Upper lobe of right lung (tissue), 1 donor: ENCODE measurements around the gene BRMS1L. TPM values are rescaled to one million over a fixed set of nuclear protein-coding genes. Genes with fewer than 3 reads are reported as not detected.

ENCODE experiments used
- ATAC-seq: fragments of 200-7000 bp; cut with Tn5 transposase; one replicate; pipeline ENCODE4 v1.9.1; 2020; ENCODE audit warnings: mild to moderate bottlenecking, moderate library complexity
- DNase-seq: peaks from one replicate; pipeline ENCODE4 v3.0.0-alpha.2; 2020
- H3K27ac ChIP-seq: fragments of 200-600 bp; one replicate; pipeline ENCODE4 v1.8.0; 2022
- H3K27me3 ChIP-seq: fragments of 200-600 bp; one replicate; pipeline ENCODE4 v1.8.0; 2022; ENCODE audit warnings: mild to moderate bottlenecking
- H3K36me3 ChIP-seq: fragments of 200-600 bp; one replicate; pipeline ENCODE4 v1.8.0; 2022
- H3K4me1 ChIP-seq: fragments of 200-600 bp; one replicate; pipeline ENCODE4 v1.8.0; 2022
- H3K4me3 ChIP-seq: fragments of 200-600 bp; one replicate; pipeline ENCODE4 v1.8.0; 2022; ENCODE audit warnings: mild to moderate bottlenecking
- H3K9me3 ChIP-seq: fragments of 200-600 bp; one replicate; pipeline ENCODE4 v1.8.0; 2022
- intact Hi-C: fragments of 100-400 bp; cut with DNase I; formaldehyde crosslinking; loops from one replicate; pipeline ENCODE4 v1.11.0; 2022
- total RNA-seq: library from RNA; stranded (reverse); fragmentation: NEBNext Ultra II Directional; extraction: Animal tissue kit (Norgen Biotek cat#: 25700); gene quantifications from one replicate; pipeline ENCODE4 v1.2.1, GENCODE V29; 2021
- TF ChIP-seq, protein P1 (sequence below): fragments of 200-600 bp; IDR thresholded peaks from one replicate; pipeline ENCODE4 v1.8.0; 2022; ENCODE audit warnings: antibody characterized with exemption
- donor health status: DM: no; HTN: yes; CAD: no; lungs with severe emphysema.

The BRMS1L gene
- total RNA-seq, 1 donor from 2014 or later: 7.0 TPM

DNA sequence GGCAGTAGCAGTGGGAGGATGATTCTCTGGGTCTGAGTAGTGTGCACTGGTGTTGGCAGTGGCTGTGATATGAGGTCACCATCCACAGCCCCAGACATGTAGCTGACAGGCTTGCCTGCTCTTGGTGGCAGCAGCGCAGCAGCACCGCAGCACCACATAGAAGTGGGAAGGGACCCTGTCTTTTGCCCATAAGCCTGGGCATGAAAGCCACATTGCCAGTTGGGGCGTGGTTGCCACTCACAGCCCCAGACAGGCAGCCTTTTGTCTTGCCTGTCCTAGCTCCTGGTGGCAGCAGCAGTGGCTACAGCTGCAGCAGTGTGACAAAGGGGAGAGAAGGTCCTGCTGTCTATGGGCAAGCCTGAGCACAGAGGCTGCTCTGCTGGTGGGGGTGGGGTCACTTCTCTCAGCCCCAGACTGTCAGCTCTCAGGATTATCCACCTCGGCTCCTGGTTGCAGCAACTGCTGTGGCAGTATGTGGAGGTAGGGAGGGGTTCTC is 71.5 kb downstream of the BRMS1L start:
- TF ChIP-seq, protein P1, sequence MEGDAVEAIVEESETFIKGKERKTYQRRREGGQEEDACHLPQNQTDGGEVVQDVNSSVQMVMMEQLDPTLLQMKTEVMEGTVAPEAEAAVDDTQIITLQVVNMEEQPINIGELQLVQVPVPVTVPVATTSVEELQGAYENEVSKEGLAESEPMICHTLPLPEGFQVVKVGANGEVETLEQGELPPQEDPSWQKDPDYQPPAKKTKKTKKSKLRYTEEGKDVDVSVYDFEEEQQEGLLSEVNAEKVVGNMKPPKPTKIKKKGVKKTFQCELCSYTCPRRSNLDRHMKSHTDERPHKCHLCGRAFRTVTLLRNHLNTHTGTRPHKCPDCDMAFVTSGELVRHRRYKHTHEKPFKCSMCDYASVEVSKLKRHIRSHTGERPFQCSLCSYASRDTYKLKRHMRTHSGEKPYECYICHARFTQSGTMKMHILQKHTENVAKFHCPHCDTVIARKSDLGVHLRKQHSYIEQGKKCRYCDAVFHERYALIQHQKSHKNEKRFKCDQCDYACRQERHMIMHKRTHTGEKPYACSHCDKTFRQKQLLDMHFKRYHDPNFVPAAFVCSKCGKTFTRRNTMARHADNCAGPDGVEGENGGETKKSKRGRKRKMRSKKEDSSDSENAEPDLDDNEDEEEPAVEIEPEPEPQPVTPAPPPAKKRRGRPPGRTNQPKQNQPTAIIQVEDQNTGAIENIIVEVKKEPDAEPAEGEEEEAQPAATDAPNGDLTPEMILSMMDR: no peak
- DNase-seq (no peak), ATAC-seq (no peak)
- Histone ChIP-seq H3K4me1 (no peaks in the 10 kb centered on the region), H3K36me3 (no peaks in the 10 kb centered on the region), H3K9me3 (peaks cover 7% of the 10 kb centered on the region), H3K4me3 (no peak overlapping the region), H3K27me3 (no peaks in the 10 kb centered on the region), H3K27ac (no peak overlapping the region)
- intact Hi-C loops: no loop called here

DNA sequence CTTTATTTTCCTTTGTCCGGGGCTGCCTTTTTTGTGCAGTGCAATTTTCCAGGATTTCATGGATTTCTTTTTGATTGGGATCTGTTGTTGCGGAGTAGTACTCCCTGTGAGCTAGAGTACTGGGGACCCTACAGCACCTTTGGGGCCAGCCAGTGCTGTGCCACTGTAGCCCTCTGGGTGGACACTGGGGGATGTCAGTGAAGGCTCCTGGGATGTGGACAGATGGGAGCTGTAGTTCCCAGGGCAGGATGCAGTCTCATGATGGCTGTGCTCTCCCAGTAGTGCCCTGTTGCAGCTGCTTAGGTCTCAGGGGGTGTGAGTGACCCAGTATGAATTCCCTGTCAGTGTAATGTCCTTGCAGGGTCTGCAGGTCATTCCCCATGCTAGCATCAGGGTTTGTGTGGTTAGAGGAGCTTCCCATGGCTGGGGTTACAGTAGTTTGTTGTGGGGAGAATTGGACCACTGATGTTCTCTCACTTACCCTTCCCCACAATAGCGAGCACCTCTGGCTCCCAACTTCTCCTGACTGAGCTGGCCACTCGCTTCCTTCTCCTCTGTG is 72.2 kb downstream of the BRMS1L start:
- H3K4me3 ChIP-seq: no peak overlapping the region
- intact Hi-C loops: no loop called here
- H3K9me3 ChIP-seq: peaks cover 7% of the 10 kb centered on the region
- no peaks in the 10 kb centered on the region for H3K27me3 ChIP-seq
- no peaks in the 10 kb centered on the region for H3K4me1 ChIP-seq
- H3K36me3 ChIP-seq: no peaks in the 10 kb centered on the region
- no peak for ATAC-seq
- TF ChIP-seq, protein P1: no peak
- no peak for DNase-seq
- no peak overlapping the region for H3K27ac ChIP-seq

DNA sequence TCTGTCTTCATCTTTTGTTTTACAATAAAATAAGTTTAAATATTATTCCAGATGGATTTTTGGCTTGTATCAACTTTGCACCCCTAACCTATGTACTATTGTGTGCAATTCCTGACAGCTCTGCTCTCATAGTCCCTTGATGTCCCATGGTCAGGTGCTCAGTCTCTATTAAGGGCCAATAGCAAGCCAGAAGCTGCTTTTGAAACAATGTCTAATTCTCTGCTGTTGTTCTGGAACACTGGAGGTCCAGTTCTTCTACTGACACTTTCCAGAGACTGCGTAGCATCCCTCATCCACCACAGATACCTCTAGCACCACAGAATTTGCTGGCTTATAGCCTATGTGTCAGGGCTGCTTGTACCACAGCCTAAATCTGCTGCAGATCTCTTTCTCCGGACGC is 74.6 kb downstream of the BRMS1L start:
- intact Hi-C loops: no loop called here
- H3K9me3 ChIP-seq: no peaks in the 10 kb centered on the region
- H3K4me1 ChIP-seq: no peaks in the 10 kb centered on the region
- no peaks in the 10 kb centered on the region for H3K27me3 ChIP-seq
- H3K4me3 ChIP-seq: no peak overlapping the region
- no peaks in the 10 kb centered on the region for H3K36me3 ChIP-seq
- DNase-seq (no peak), ATAC-seq (no peak)
- TF ChIP-seq, protein P1: no peak
- H3K27ac ChIP-seq: no peak overlapping the region

DNA sequence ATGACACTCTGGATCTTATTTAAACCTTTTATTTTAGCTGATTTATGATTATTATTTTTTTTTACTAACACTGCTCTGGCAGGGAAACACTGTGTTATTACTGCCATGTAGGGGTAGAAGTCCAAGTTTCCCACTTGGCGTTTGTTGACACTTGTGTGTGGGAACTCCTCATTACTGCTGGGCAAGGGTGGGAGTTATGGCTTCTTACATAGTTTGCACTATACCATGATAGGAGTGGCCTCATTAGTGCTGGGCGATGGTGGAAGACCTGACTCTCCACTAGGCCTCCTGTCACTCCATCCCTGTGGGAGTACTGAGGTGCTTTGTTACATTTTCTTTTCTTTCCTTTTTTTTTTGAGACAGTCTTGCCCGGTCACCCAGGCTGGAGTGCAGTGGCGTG is 83.5 kb downstream of the BRMS1L start:
- no peaks in the 10 kb centered on the region for H3K4me1 ChIP-seq
- H3K9me3 ChIP-seq: no peaks in the 10 kb centered on the region
- intact Hi-C loops: no loop called here
- H3K27me3 ChIP-seq: no peaks in the 10 kb centered on the region
- no peaks in the 10 kb centered on the region for H3K36me3 ChIP-seq
- ATAC-seq: no peak
- DNase-seq: no peak
- H3K27ac ChIP-seq: no peak overlapping the region
- TF ChIP-seq, protein P1: no peak
- no peak overlapping the region for H3K4me3 ChIP-seq

DNA sequence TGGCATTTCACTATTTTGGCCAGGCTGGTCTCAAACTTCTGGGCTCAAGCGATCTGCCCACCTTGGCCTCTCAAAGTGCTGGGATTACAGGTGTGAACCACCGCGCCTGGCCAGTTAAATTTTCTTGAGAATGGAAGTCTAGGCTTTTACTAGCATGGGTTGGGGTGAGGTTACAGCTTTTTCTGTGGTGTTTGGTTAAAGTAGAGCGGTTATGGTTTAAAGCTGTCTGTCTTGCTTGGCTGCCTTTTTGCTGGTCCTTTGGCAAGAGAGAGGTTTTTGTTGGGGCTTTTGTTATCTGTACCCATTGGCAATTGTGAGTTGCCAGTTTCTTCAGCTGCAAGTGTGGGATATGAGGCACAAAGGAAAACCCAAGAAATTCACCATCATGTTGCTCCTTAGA is 84.1 kb downstream of the BRMS1L start:
- no peaks in the 10 kb centered on the region for H3K27me3 ChIP-seq
- DNase-seq: no peak
- intact Hi-C loops: no loop called here

More for the DNA sequence above, 84.1 kb downstream of the BRMS1L start:
- ATAC-seq: no peak
- TF ChIP-seq, protein P1: no peak
- Histone ChIP-seq H3K4me3 (no peak overlapping the region), H3K4me1 (no peaks in the 10 kb centered on the region), H3K27ac (no peak overlapping the region), H3K9me3 (no peaks in the 10 kb centered on the region), H3K36me3 (no peaks in the 10 kb centered on the region)
